K562 (cell line): ENCODE measurements around the gene CXCL13.

Source experiments
- CTCF ChIP-seq, 3 experiments: IDR thresholded peaks in 2 of 3; conservative IDR thresholded peaks in 1 of 3; 2 replicates each; pipeline ENCODE4 v1.5.1; 2011 to 2012; ENCODE audit warnings: low read length in 3 of 3, mild to moderate bottlenecking in 3 of 3, control low read depth in 2 of 3, improper control_type of control experiment in 1 of 3, inconsistent platforms in 1 of 3, low read depth in 1 of 3, mixed read lengths in 1 of 3, moderate library complexity in 1 of 3; ENCODE audit not compliant: insufficient read depth in 2 of 3
- GTF2F1 ChIP-seq: IDR thresholded peaks from 2 replicates; pipeline ENCODE4 v1.6.1; 2011; ENCODE audit warnings: low read depth, low read length, improper control_type of control experiment
- JUN ChIP-seq, 2 experiments: sonication (generic) in 1 of 2; formaldehyde crosslinking in 1 of 2; IDR thresholded peaks; 2 replicates each; pipeline versions ENCODE4 v1.6.1 to v1.8.0; 2012 to 2022; ENCODE audit warnings: borderline replicate concordance in 2 of 2, mild to moderate bottlenecking in 2 of 2, improper control_type of control experiment in 1 of 2, low read depth in 1 of 2, low read length in 1 of 2, missing genetic modification reagents in 1 of 2
- KAT7 ChIP-seq: sonication (generic); formaldehyde crosslinking; IDR thresholded peaks from 2 replicates; pipeline ENCODE4 v1.8.0; 2022; ENCODE audit warnings: missing genetic modification reagents, mild to moderate bottlenecking, borderline replicate concordance
- KAT8 ChIP-seq: fragments of 450-650 bp; IDR thresholded peaks from 2 replicates; pipeline ENCODE4 v1.6.1; 2016; ENCODE audit warnings: low read depth, mild to moderate bottlenecking
- POLR2A ChIP-seq: fragments of 450-650 bp; conservative IDR thresholded peaks from 2 replicates; pipeline ENCODE4 v1.6.1; 2016
- REST ChIP-seq, 2 experiments: fragments of 450-650 bp; formaldehyde crosslinking in 1 of 2; IDR thresholded peaks; 2 replicates each; pipeline versions ENCODE4 v1.4.0 to v1.6.1; 2014 to 2020; ENCODE audit warnings: mild to moderate bottlenecking in 2 of 2, borderline replicate concordance in 1 of 2, low read depth in 1 of 2

- TF ChIP-seq KAT7 (CRISPR knock-in tag), result no peak
- TF ChIP-seq POLR2A, result no peak
- TF ChIP-seq KAT8, result no peak
- no peak for TF ChIP-seq GTF2F1
- TF ChIP-seq CTCF (IDR thresholded peaks at IDR 0.05 in 2 of 3, conservative IDR thresholded peaks at IDR 0.05 in 1 of 3; ENCODE audit: insufficient read depth in 2 of 3, low read depth in 1 of 3, low read length in 3 of 3), result no peak
- TF ChIP-seq REST (IDR thresholded peaks at IDR 0.05; ENCODE audit: borderline replicate concordance), result no peak
- no peak for TF ChIP-seq REST (CRISPR knock-in tag; IDR thresholded peaks at IDR 0.05; ENCODE audit: low read depth)
- TF ChIP-seq JUN (IDR thresholded peaks at IDR 0.05; ENCODE audit: borderline replicate concordance, low read depth, low read length), result no peak
- no peak for TF ChIP-seq JUN (CRISPR knock-in tag; IDR thresholded peaks at IDR 0.05; ENCODE audit: borderline replicate concordance)
These were observed 45.5 kb upstream of the CXCL13 start for GRCh38 chr4:77560170-77560569.
